DOHH2 (cell line): ENCODE data around the gene DQX1.

Experiments used
- EZH2phosphoT487 ChIP-seq: fragments of 200-600 bp; sonication (generic); IDR thresholded peaks from 2 replicates; pipeline ENCODE4 v1.6.1; 2017; ENCODE audit warnings: borderline replicate concordance, mild to moderate bottlenecking, antibody characterized with exemption, low read length, moderate library complexity, mixed read lengths
- TF ChIP-seq, protein P1 (sequence below): fragments of 200-600 bp; sonication (generic); IDR thresholded peaks from one replicate; pipeline ENCODE4 v1.5.1; 2014; ENCODE audit warnings: antibody characterized with exemption, mild to moderate bottlenecking, low read depth, low read length; ENCODE audit not compliant: poor library complexity, severe bottlenecking

DNA sequence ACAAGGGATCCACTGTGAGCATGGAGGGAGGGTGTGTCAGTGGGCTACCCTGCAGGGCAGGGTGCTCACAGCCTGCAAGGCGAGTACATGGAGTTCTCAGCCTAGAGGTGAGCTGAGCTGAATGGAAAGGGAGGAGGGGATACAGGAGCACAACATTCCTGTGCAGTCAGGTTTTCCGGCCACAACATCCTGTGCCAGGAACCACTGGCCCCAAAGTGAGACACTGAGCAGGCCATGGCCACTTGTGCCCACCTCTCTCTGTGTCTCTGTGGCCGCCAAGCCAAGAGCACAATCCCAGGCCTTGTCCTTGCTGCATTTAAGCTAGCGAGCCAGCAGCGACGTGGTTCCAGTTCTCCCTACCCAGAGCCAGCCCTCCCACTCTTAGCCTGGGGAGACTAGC lies 34.6 kb upstream of the DQX1 start:
- TF ChIP-seq, protein P1, sequence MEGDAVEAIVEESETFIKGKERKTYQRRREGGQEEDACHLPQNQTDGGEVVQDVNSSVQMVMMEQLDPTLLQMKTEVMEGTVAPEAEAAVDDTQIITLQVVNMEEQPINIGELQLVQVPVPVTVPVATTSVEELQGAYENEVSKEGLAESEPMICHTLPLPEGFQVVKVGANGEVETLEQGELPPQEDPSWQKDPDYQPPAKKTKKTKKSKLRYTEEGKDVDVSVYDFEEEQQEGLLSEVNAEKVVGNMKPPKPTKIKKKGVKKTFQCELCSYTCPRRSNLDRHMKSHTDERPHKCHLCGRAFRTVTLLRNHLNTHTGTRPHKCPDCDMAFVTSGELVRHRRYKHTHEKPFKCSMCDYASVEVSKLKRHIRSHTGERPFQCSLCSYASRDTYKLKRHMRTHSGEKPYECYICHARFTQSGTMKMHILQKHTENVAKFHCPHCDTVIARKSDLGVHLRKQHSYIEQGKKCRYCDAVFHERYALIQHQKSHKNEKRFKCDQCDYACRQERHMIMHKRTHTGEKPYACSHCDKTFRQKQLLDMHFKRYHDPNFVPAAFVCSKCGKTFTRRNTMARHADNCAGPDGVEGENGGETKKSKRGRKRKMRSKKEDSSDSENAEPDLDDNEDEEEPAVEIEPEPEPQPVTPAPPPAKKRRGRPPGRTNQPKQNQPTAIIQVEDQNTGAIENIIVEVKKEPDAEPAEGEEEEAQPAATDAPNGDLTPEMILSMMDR, result no peak
- no peak for TF ChIP-seq EZH2phosphoT487
